ENCODE results near the gene COL8A1. TPM values are rescaled to one million over a fixed set of nuclear protein-coding genes. Genes with fewer than 3 reads are reported as not detected.
"Not testable (repeated sequence)": the region's sequence is repeated elsewhere in the genome, so short reads cannot be mapped to it uniquely, and the experiment has no call there.

The COL8A1 gene
- total RNA-seq, 1 donor = not detected

- Histone ChIP-seq H3K27me3 (ENCODE audit: insufficient read depth, low read length) (no peaks in the 10 kb centered on the region), H3K4me3 (ENCODE audit: low read length) (no peak overlapping the region), H3K4me1 (ENCODE audit: insufficient read depth, low read length) (no peaks in the 10 kb centered on the region), H3K9me3 (ENCODE audit: low read depth, low read length) (no peaks in the 10 kb centered on the region)
These were observed 195.3 kb downstream of the COL8A1 start for GRCh38 chr3:99833617-99834205.

- no peaks in the 10 kb centered on the region for H3K9me3 ChIP-seq (ENCODE audit: low read depth, low read length)
- H3K4me3 ChIP-seq (ENCODE audit: low read length) = no peak overlapping the region
- H3K4me1 ChIP-seq (ENCODE audit: insufficient read depth, low read length) = no peaks in the 10 kb centered on the region
- no peaks in the 10 kb centered on the region for H3K27me3 ChIP-seq (ENCODE audit: insufficient read depth, low read length)
These were observed 196.0 kb downstream of the COL8A1 start for GRCh38 chr3:99834211-99834957.

GRCh38 chr3:99836681-99837080 lies 198.3 kb downstream of the COL8A1 start:
- Histone ChIP-seq H3K4me3 (ENCODE audit: low read length) (no peak overlapping the region), H3K4me1 (ENCODE audit: insufficient read depth, low read length) (no peaks in the 10 kb centered on the region), H3K27me3 (ENCODE audit: insufficient read depth, low read length) (no peaks in the 10 kb centered on the region)

GRCh38 chr3:99837715-99838114 lies 199.3 kb downstream of the COL8A1 start:
- no peaks in the 10 kb centered on the region for H3K4me1 ChIP-seq (ENCODE audit: insufficient read depth, low read length)
- H3K4me3 ChIP-seq (ENCODE audit: low read length) = no peak overlapping the region
- H3K9me3 ChIP-seq (ENCODE audit: low read depth, low read length) = no peaks in the 10 kb centered on the region
- H3K27me3 ChIP-seq (ENCODE audit: insufficient read depth, low read length) = no peaks in the 10 kb centered on the region

More at GRCh38 chr3:99836681-99837080, 198.3 kb downstream of the COL8A1 start:
- no peaks in the 10 kb centered on the region for H3K9me3 ChIP-seq (ENCODE audit: low read depth, low read length)

GRCh38 chr3:99838755-99839154 lies 200.4 kb downstream of the COL8A1 start:
- Histone ChIP-seq H3K4me1 (ENCODE audit: insufficient read depth, low read length) (no peaks in the 10 kb centered on the region), H3K27me3 (ENCODE audit: insufficient read depth, low read length) (no peaks in the 10 kb centered on the region), H3K4me3 (ENCODE audit: low read length) (no peak overlapping the region), H3K9me3 (ENCODE audit: low read depth, low read length) (no peaks in the 10 kb centered on the region)

GRCh38 chr3:99839613-99840012 lies 201.2 kb downstream of the COL8A1 start:
- no peaks in the 10 kb centered on the region for H3K9me3 ChIP-seq (ENCODE audit: low read depth, low read length)

GRCh38 chr3:99841949-99842348 lies 203.6 kb downstream of the COL8A1 start:
- not testable (repeated sequence) for H3K27me3 ChIP-seq (ENCODE audit: insufficient read depth, low read length); H3K9me3 ChIP-seq (ENCODE audit: low read depth, low read length); H3K4me1 ChIP-seq (ENCODE audit: insufficient read depth, low read length); H3K4me3 ChIP-seq (ENCODE audit: low read length)

More at GRCh38 chr3:99839613-99840012, 201.2 kb downstream of the COL8A1 start:
- Histone ChIP-seq H3K4me1 (ENCODE audit: insufficient read depth, low read length) (no peaks in the 10 kb centered on the region), H3K4me3 (ENCODE audit: low read length) (no peak overlapping the region), H3K27me3 (ENCODE audit: insufficient read depth, low read length) (no peaks in the 10 kb centered on the region)

GRCh38 chr3:99842826-99843589 lies 204.6 kb downstream of the COL8A1 start:
- H3K27me3 ChIP-seq (ENCODE audit: insufficient read depth, low read length) = no peaks in the 10 kb centered on the region
- H3K4me3 ChIP-seq (ENCODE audit: low read length) = no peak overlapping the region
- H3K9me3 ChIP-seq (ENCODE audit: low read depth, low read length) = no peaks in the 10 kb centered on the region
- no peaks in the 10 kb centered on the region for H3K4me1 ChIP-seq (ENCODE audit: insufficient read depth, low read length)

- no peaks in the 10 kb centered on the region for H3K4me1 ChIP-seq (ENCODE audit: insufficient read depth, low read length)
- no peak overlapping the region for H3K4me3 ChIP-seq (ENCODE audit: low read length)
- no peaks in the 10 kb centered on the region for H3K9me3 ChIP-seq (ENCODE audit: low read depth, low read length)
- no peaks in the 10 kb centered on the region for H3K27me3 ChIP-seq (ENCODE audit: insufficient read depth, low read length)
These were observed 205.3 kb downstream of the COL8A1 start for GRCh38 chr3:99843590-99844258.

- no peaks in the 10 kb centered on the region for H3K9me3 ChIP-seq (ENCODE audit: low read depth, low read length)
- H3K27me3 ChIP-seq (ENCODE audit: insufficient read depth, low read length) = no peaks in the 10 kb centered on the region
- no peak overlapping the region for H3K4me3 ChIP-seq (ENCODE audit: low read length)
- H3K4me1 ChIP-seq (ENCODE audit: insufficient read depth, low read length) = peaks cover under 1% of the 10 kb centered on the region
These were observed 206.9 kb downstream of the COL8A1 start for GRCh38 chr3:99845331-99845730.

- H3K27me3 ChIP-seq (ENCODE audit: insufficient read depth, low read length) = no peaks in the 10 kb centered on the region
- H3K4me3 ChIP-seq (ENCODE audit: low read length) = no peak overlapping the region
- H3K4me1 ChIP-seq (ENCODE audit: insufficient read depth, low read length) = peaks cover 6% of the 10 kb centered on the region
- H3K9me3 ChIP-seq (ENCODE audit: low read depth, low read length) = no peaks in the 10 kb centered on the region
These were observed 207.6 kb downstream of the COL8A1 start for GRCh38 chr3:99845999-99846398.

GRCh38 chr3:99846477-99847160 lies 208.2 kb downstream of the COL8A1 start:
- no peak overlapping the region for H3K4me3 ChIP-seq (ENCODE audit: low read length)
- H3K27me3 ChIP-seq (ENCODE audit: insufficient read depth, low read length) = no peaks in the 10 kb centered on the region
- peaks cover 6% of the 10 kb centered on the region for H3K4me1 ChIP-seq (ENCODE audit: insufficient read depth, low read length)
- H3K9me3 ChIP-seq (ENCODE audit: low read depth, low read length) = no peaks in the 10 kb centered on the region

- H3K4me3 ChIP-seq (ENCODE audit: low read length) = no peak overlapping the region
These were observed 210.0 kb downstream of the COL8A1 start for GRCh38 chr3:99848433-99848832.

More at GRCh38 chr3:99848433-99848832, 210.0 kb downstream of the COL8A1 start:
- peaks cover 6% of the 10 kb centered on the region for H3K4me1 ChIP-seq (ENCODE audit: insufficient read depth, low read length)
- no peaks in the 10 kb centered on the region for H3K27me3 ChIP-seq (ENCODE audit: insufficient read depth, low read length)
- no peaks in the 10 kb centered on the region for H3K9me3 ChIP-seq (ENCODE audit: low read depth, low read length)

All from mononuclear cell (primary cell).